ENCODE data around the gene LRRC8B. TPM values are rescaled to one million over a fixed set of nuclear protein-coding genes. Genes with fewer than 3 reads are reported as not detected.

The LRRC8B gene
- total and polyA plus RNA-seq, 2 of the 13 experiments (the other 11 are each of a cell fraction or from before 2014, with no cell fraction given) = 4.9 to 7.6 TPM

DNA sequence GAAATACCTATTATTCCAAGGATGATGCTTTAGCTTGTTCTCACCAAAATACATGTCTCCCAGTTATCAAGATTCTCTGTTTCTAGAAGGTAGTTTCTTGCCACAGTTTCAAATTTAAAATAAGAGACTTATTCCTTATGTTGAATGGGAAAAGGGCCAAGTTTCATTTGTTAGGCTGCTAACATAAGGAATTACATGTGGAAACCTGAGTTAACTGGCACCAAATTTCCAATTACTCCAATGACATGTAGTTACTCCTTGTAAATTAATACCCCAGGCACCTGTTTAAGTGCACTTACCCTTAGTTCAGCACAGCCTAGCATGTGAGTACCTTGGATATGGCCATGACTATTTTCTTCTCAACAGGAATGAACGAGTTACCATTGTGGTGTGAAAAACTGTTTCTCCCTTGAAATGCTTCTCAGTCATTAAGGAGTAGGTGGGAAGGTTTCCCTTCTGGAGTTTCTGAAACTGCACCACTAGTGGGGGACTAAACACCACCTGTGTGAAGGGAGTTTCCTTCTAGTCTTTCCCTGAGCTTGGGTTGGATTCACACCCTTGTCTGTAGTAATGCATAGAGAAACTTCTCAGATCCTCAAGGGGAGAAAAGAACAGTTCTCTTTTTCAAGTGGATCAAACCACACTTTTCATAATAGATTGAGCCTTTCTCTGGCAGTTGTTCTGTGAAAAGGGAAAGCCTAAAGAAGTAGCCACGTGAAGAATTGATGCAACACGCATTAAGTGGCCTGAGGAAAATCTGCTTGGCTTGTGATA is 76.0 kb downstream of the LRRC8B start:
- intact Hi-C loops (cut with micrococcal nuclease; ENCODE audit: unreplicated experiment) (no loop called here), in situ Hi-C loops (cut with HindIII; ENCODE audit: extremely low pct_ligation_motif_present, low pct_unique_long_range_greater_than_20kb) (loop anchor here (10.0 kb wide), 1 partner anchor 86 kb away; no protein-coding TSS in a partner anchor)
- H3K4me1 ChIP-seq (ENCODE audit: insufficient read depth, low read length) = peaks cover 5% of the 10 kb centered on the region
- H3K79me2 ChIP-seq (ENCODE audit: insufficient read depth, low read length) = no peaks in the 10 kb centered on the region
- WGBS (ENCODE audit: low lambda C conversion rate) = 82% methylated on average over 3 of the region's 3 CpGs
- ChIA-PET POLR2A (no interaction called here), CTCF (ENCODE audit: low intra/inter-chr PET ratio, low total read pairs) (interaction anchor here (2.5 kb wide), 2 partner anchors 81 to 117 kb away, joined by 17 to 34 read pairs; no protein-coding TSS in a partner anchor)
- H3K9me3 ChIP-seq (ENCODE audit: low read length) = no peaks in the 10 kb centered on the region
- no TSS peak for BruUV-seq (replicated peaks)
- FAIRE-seq = no peak
- H4K20me1 ChIP-seq (ENCODE audit: insufficient read depth, low read length) = no peaks in the 10 kb centered on the region
- H3K9ac ChIP-seq (ENCODE audit: insufficient read depth, low read depth, low read length) = no peak overlapping the region
- ATAC-seq = no peak
- H3K4me2 ChIP-seq (ENCODE audit: low read depth, low read length) = no peak overlapping the region
- H3K36me3 ChIP-seq (replicated peaks in 1 of 2; ENCODE audit: control insufficient read depth in 1 of 2, insufficient read depth in 2 of 2, low read length in 2 of 2) = no peaks in the 10 kb centered on the region
- no peaks in the 10 kb centered on the region for H3K27me3 ChIP-seq (ENCODE audit: control insufficient read depth in 1 of 2, insufficient read depth in 2 of 2, low read length in 2 of 2)
- H2AFZ ChIP-seq (ENCODE audit: low read length) = no peak overlapping the region
- H3K4me3 ChIP-seq (replicated peaks in 1 of 3; ENCODE audit: insufficient read depth in 1 of 3, low read depth in 2 of 3, low read length in 3 of 3) = no peak overlapping the region
- DNase-seq (ENCODE audit: low spot score) = no peak
- H3K27ac ChIP-seq (ENCODE audit: extremely low read length, insufficient read depth, low read length) = no peak overlapping the region
- TF ChIP-seq AGO2 (optimal IDR thresholded peaks at IDR 0.05; ENCODE audit: low read depth, low read length) (no peak), RFX5 (IDR thresholded peaks at IDR 0.05; ENCODE audit: low read depth, low read length) (no peak), SP140L (CRISPR knock-in tag; IDR thresholded peaks at IDR 0.05; ENCODE audit: borderline replicate concordance) (no peak), ZNF17 (CRISPR knock-in tag; IDR thresholded peaks at IDR 0.05) (no peak), ZNF614 (CRISPR knock-in tag; IDR thresholded peaks at IDR 0.05; ENCODE audit: borderline replicate concordance) (no peak), KLF9 (CRISPR knock-in tag; IDR thresholded peaks at IDR 0.05; ENCODE audit: low read depth) (no peak), KLF13 (CRISPR knock-in tag; IDR thresholded peaks at IDR 0.05) (no peak), ISL2 (CRISPR knock-in tag; IDR thresholded peaks at IDR 0.05) (no peak), TCF12 (IDR thresholded peaks at IDR 0.05) (no peak), TCF12 (CRISPR knock-in tag; IDR thresholded peaks at IDR 0.05) (no peak), KAT8 (CRISPR knock-in tag; IDR thresholded peaks at IDR 0.05) (no peak), ZNF781 (CRISPR knock-in tag; IDR thresholded peaks at IDR 0.05; ENCODE audit: borderline replicate concordance, not compliant biosample characterization) (no peak), ZNF430 (CRISPR knock-in tag; IDR thresholded peaks at IDR 0.05) (no peak), RBFOX2 (IDR thresholded peaks at IDR 0.05; ENCODE audit: low read depth, low read length) (no peak)
- TF ChIP-seq, protein P1, sequence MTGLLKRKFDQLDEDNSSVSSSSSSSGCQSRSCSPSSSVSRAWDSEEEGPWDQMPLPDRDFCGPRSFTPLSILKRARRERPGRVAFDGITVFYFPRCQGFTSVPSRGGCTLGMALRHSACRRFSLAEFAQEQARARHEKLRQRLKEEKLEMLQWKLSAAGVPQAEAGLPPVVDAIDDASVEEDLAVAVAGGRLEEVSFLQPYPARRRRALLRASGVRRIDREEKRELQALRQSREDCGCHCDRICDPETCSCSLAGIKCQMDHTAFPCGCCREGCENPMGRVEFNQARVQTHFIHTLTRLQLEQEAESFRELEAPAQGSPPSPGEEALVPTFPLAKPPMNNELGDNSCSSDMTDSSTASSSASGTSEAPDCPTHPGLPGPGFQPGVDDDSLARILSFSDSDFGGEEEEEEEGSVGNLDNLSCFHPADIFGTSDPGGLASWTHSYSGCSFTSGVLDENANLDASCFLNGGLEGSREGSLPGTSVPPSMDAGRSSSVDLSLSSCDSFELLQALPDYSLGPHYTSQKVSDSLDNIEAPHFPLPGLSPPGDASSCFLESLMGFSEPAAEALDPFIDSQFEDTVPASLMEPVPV (CRISPR knock-in tag; IDR thresholded peaks at IDR 0.05) = no peak
- TF ChIP-seq, protein P2, sequence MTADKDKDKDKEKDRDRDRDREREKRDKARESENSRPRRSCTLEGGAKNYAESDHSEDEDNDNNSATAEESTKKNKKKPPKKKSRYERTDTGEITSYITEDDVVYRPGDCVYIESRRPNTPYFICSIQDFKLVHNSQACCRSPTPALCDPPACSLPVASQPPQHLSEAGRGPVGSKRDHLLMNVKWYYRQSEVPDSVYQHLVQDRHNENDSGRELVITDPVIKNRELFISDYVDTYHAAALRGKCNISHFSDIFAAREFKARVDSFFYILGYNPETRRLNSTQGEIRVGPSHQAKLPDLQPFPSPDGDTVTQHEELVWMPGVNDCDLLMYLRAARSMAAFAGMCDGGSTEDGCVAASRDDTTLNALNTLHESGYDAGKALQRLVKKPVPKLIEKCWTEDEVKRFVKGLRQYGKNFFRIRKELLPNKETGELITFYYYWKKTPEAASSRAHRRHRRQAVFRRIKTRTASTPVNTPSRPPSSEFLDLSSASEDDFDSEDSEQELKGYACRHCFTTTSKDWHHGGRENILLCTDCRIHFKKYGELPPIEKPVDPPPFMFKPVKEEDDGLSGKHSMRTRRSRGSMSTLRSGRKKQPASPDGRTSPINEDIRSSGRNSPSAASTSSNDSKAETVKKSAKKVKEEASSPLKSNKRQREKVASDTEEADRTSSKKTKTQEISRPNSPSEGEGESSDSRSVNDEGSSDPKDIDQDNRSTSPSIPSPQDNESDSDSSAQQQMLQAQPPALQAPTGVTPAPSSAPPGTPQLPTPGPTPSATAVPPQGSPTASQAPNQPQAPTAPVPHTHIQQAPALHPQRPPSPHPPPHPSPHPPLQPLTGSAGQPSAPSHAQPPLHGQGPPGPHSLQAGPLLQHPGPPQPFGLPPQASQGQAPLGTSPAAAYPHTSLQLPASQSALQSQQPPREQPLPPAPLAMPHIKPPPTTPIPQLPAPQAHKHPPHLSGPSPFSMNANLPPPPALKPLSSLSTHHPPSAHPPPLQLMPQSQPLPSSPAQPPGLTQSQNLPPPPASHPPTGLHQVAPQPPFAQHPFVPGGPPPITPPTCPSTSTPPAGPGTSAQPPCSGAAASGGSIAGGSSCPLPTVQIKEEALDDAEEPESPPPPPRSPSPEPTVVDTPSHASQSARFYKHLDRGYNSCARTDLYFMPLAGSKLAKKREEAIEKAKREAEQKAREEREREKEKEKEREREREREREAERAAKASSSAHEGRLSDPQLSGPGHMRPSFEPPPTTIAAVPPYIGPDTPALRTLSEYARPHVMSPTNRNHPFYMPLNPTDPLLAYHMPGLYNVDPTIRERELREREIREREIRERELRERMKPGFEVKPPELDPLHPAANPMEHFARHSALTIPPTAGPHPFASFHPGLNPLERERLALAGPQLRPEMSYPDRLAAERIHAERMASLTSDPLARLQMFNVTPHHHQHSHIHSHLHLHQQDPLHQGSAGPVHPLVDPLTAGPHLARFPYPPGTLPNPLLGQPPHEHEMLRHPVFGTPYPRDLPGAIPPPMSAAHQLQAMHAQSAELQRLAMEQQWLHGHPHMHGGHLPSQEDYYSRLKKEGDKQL (CRISPR knock-in tag; IDR thresholded peaks at IDR 0.05; ENCODE audit: low read depth) = no peak
- TF ChIP-seq, protein P3, sequence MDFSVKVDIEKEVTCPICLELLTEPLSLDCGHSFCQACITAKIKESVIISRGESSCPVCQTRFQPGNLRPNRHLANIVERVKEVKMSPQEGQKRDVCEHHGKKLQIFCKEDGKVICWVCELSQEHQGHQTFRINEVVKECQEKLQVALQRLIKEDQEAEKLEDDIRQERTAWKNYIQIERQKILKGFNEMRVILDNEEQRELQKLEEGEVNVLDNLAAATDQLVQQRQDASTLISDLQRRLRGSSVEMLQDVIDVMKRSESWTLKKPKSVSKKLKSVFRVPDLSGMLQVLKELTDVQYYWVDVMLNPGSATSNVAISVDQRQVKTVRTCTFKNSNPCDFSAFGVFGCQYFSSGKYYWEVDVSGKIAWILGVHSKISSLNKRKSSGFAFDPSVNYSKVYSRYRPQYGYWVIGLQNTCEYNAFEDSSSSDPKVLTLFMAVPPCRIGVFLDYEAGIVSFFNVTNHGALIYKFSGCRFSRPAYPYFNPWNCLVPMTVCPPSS (IDR thresholded peaks at IDR 0.05) = no peak
